CD4-positive, alpha-beta memory T cell (primary cell): ENCODE data around the gene PPP1R3G. TPM values are rescaled to one million over a fixed set of nuclear protein-coding genes. Genes with fewer than 3 reads are reported as not detected.

Experiments used
- CTCF ChIA-PET: fragments of 350-600 bp; sonication (Branson Sonifier 250); formaldehyde crosslinking; loops from one replicate; lab custom pipeline; 2021; ENCODE audit warnings: inconsistent platforms; ENCODE audit not compliant: partially characterized antibody; lab: Charles Lee
- POLR2A ChIA-PET: fragments of 350-600 bp; sonication (Branson Sonifier 250); formaldehyde crosslinking; loops from one replicate; lab custom pipeline; 2021; ENCODE audit not compliant: partially characterized antibody; lab: Charles Lee
- DNase-seq, 5 donors: peaks; one replicate each; pipeline versions ENCODE4 v3.0.0 to v3.0.0-alpha.2; 2020 to 2022; ENCODE audit warnings: mixed read lengths in 1 of 5
- H3K27ac ChIP-seq: one replicate; pipeline ENCODE4 v1.7.0; 2013; ENCODE audit warnings: low read depth, low read length
- H3K27me3 ChIP-seq: 2 replicates; pipeline ENCODE4 v1.7.0; 2013; ENCODE audit warnings: mild to moderate bottlenecking, low read length, moderate library complexity; ENCODE audit not compliant: insufficient read depth
- H3K36me3 ChIP-seq: 2 replicates; pipeline ENCODE4 v1.7.0; 2013; ENCODE audit warnings: mild to moderate bottlenecking, low read length, moderate library complexity; ENCODE audit not compliant: insufficient read depth
- H3K4me1 ChIP-seq: 2 replicates; pipeline ENCODE4 v1.7.0; 2013; ENCODE audit warnings: mild to moderate bottlenecking, low read length, moderate library complexity; ENCODE audit not compliant: insufficient read depth
- H3K4me3 ChIP-seq, 2 donors: one replicate each; pipeline ENCODE4 v1.7.0; 2013; ENCODE audit warnings: low read length in 2 of 2, mild to moderate bottlenecking in 1 of 2
- H3K9me3 ChIP-seq, 2 donors: one replicate each; pipeline ENCODE4 v1.7.0; 2013; ENCODE audit warnings: low read length in 2 of 2, control low read depth in 1 of 2; ENCODE audit not compliant: control insufficient read depth in 1 of 2
- H3K27ac Mint-ChIP-seq, 7 donors: one replicate each; pipeline ENCODE4 v1.8.0; 2020 to 2021; ENCODE audit warnings: mixed read lengths in 7 of 7, mild to moderate bottlenecking in 6 of 7, inconsistent platforms in 3 of 7, moderate library complexity in 3 of 7
- H3K27me3 Mint-ChIP-seq, 2 donors: one replicate each; pipeline ENCODE4 v1.8.0; 2020 to 2021; ENCODE audit warnings: mixed read lengths in 2 of 2
- H3K36me3 Mint-ChIP-seq, 2 donors: one replicate each; pipeline ENCODE4 v1.8.0; 2020 to 2021; ENCODE audit warnings: mixed read lengths in 2 of 2, inconsistent platforms in 1 of 2, mild to moderate bottlenecking in 1 of 2
- H3K4me1 Mint-ChIP-seq, 4 donors: one replicate each; pipeline ENCODE4 v1.8.0; 2020 to 2021; ENCODE audit warnings: mixed read lengths in 4 of 4, mild to moderate bottlenecking in 1 of 4
- H3K4me3 Mint-ChIP-seq, 8 donors: one replicate each; pipeline ENCODE4 v1.8.0; 2020 to 2021; ENCODE audit warnings: mixed read lengths in 8 of 8, mild to moderate bottlenecking in 7 of 8, moderate library complexity in 6 of 8, inconsistent platforms in 3 of 8
- H3K9me3 Mint-ChIP-seq, 8 donors: one replicate each; pipeline ENCODE4 v1.8.0; 2020 to 2021; ENCODE audit warnings: mixed read lengths in 8 of 8, mild to moderate bottlenecking in 5 of 8, inconsistent platforms in 3 of 8, moderate library complexity in 1 of 8
- intact Hi-C: fragments of 100-400 bp; cut with micrococcal nuclease; formaldehyde crosslinking; loops from one replicate; pipeline ENCODE4 v1.15.1; 2023
- polyA plus RNA-seq, 2 donors: library from polyadenylated mRNA; unstranded; fragments of 300-500 nt; fragmentation: Illumina TruSeq; gene quantifications; one replicate each; pipeline ENCODE4 v1.2.3, GENCODE V29; 2021
- total RNA-seq, 2 experiments: library from RNA; stranded (reverse); gene quantifications; one replicate each; pipeline ENCODE4 v1.2.3, GENCODE V29; 2021

The PPP1R3G gene
- total RNA-seq (not detected), polyA plus RNA-seq (not detected)

- H3K36me3 ChIP-seq, result no peaks in the 10 kb centered on the region
- Mint-ChIP-seq H3K27me3 (peaks cover 23 to 30% of the 10 kb centered on the region in 2 donors), H3K36me3 (no peaks in the 10 kb centered on the region), H3K9me3 (no peaks in the 10 kb centered on the region), H3K4me1 (peaks cover 0 to 12% (median 2%) of the 10 kb centered on the region in 4 donors), H3K27ac (no peak within 1 kb of the TSS), H3K4me3 (no peak within 1 kb of the TSS)
- ChIA-PET CTCF (no interaction called here), POLR2A (no interaction called here)
- DNase-seq, result no peak
- no peaks in the 10 kb centered on the region for H3K27me3 ChIP-seq
- no peaks in the 10 kb centered on the region for H3K4me1 ChIP-seq
- intact Hi-C loops, result no loop called here
- H3K4me3 ChIP-seq, result no peak within 1 kb of the TSS
- H3K27ac ChIP-seq, result no peak within 1 kb of the TSS
- H3K9me3 ChIP-seq, result no peaks in the 10 kb centered on the region
These were observed at the start of gene PPP1R3G for GRCh38 chr6:5084781-5085647. Gene PPP1R3G, plus strand, starts transcription at chr6:5085341. Its CDS starts 145 bp downstream, at chr6:5085486.

GRCh38 chr6:5036269-5036668 lies 48.9 kb upstream of the PPP1R3G start:
- DNase-seq, result no peak
- no peaks in the 10 kb centered on the region for H3K27me3 ChIP-seq
- no peaks in the 10 kb centered on the region for H3K27me3 Mint-ChIP-seq
- no peaks in the 10 kb centered on the region for H3K36me3 ChIP-seq
- H3K27ac Mint-ChIP-seq, result no peak overlapping the region
- no peak overlapping the region for H3K4me3 Mint-ChIP-seq
- H3K4me3 ChIP-seq, result no peak overlapping the region
- H3K27ac ChIP-seq, result no peak overlapping the region
- H3K9me3 ChIP-seq, result no peaks in the 10 kb centered on the region
- ChIA-PET CTCF (no interaction called here), POLR2A (no interaction called here)
- H3K9me3 Mint-ChIP-seq, result peaks cover 0 to 2% (median 0%) of the 10 kb centered on the region in 8 donors
- no peaks in the 10 kb centered on the region for H3K4me1 ChIP-seq
- peaks cover 0 to 1% (median 0%) of the 10 kb centered on the region in 4 donors for H3K4me1 Mint-ChIP-seq
- intact Hi-C loops, result no loop called here
- no peaks in the 10 kb centered on the region for H3K36me3 Mint-ChIP-seq

- Histone ChIP-seq H3K4me3 (no peak overlapping the region), H3K27me3 (no peaks in the 10 kb centered on the region), H3K27ac (no peak overlapping the region), H3K36me3 (no peaks in the 10 kb centered on the region), H3K9me3 (no peaks in the 10 kb centered on the region), H3K4me1 (no peaks in the 10 kb centered on the region)
- peaks cover 0 to 3% of the 10 kb centered on the region in 2 donors for H3K27me3 Mint-ChIP-seq
- H3K4me1 Mint-ChIP-seq, result no peaks in the 10 kb centered on the region
- ChIA-PET POLR2A (no interaction called here), CTCF (no interaction called here)
- no peak overlapping the region for H3K27ac Mint-ChIP-seq
- intact Hi-C loops, result no loop called here
- no peak overlapping the region for H3K4me3 Mint-ChIP-seq
- no peak for DNase-seq
- peaks cover 7 to 25% of the 10 kb centered on the region in 2 donors for H3K36me3 Mint-ChIP-seq
- H3K9me3 Mint-ChIP-seq, result peaks cover 0 to 6% (median 0%) of the 10 kb centered on the region in 8 donors
These were observed 43.2 kb upstream of the PPP1R3G start for GRCh38 chr6:5041955-5042354.

GRCh38 chr6:5042436-5042835 lies 42.7 kb upstream of the PPP1R3G start:
- H3K9me3 ChIP-seq, result no peaks in the 10 kb centered on the region
- Mint-ChIP-seq H3K4me1 (no peaks in the 10 kb centered on the region), H3K9me3 (peaks cover 0 to 9% (median 1%) of the 10 kb centered on the region in 8 donors), H3K36me3 (peaks cover 7 to 27% of the 10 kb centered on the region in 2 donors), H3K4me3 (no peak overlapping the region), H3K27me3 (peaks cover 0 to 3% of the 10 kb centered on the region in 2 donors), H3K27ac (no peak overlapping the region)
- no peak overlapping the region for H3K4me3 ChIP-seq
- POLR2A ChIA-PET, result interaction anchor here (0.5 kb wide), 1 partner anchor 855 kb away, joined by 3 read pairs; no protein-coding TSS in a partner anchor
- CTCF ChIA-PET, result no interaction called here
- intact Hi-C loops, result no loop called here
- no peaks in the 10 kb centered on the region for H3K27me3 ChIP-seq
- H3K4me1 ChIP-seq, result no peaks in the 10 kb centered on the region
- no peak overlapping the region for H3K27ac ChIP-seq
- no peaks in the 10 kb centered on the region for H3K36me3 ChIP-seq
- no peak for DNase-seq

GRCh38 chr6:5044866-5045265 lies 40.3 kb upstream of the PPP1R3G start:
- Mint-ChIP-seq H3K4me1 (no peaks in the 10 kb centered on the region), H3K27me3 (peaks cover 3 to 5% of the 10 kb centered on the region in 2 donors), H3K9me3 (peaks cover 4 to 22% (median 18%) of the 10 kb centered on the region in 8 donors), H3K27ac (no peak overlapping the region), H3K4me3 (no peak overlapping the region), H3K36me3 (peaks cover 7 to 33% of the 10 kb centered on the region in 2 donors)
- H3K4me1 ChIP-seq, result no peaks in the 10 kb centered on the region
- CTCF ChIA-PET, result interaction anchor here (2.2 kb wide), 1 partner anchor 14 kb away, joined by 9 read pairs; no protein-coding TSS in a partner anchor
- no peaks in the 10 kb centered on the region for H3K36me3 ChIP-seq
- no peak overlapping the region for H3K4me3 ChIP-seq
- POLR2A ChIA-PET, result no interaction called here
- no peak overlapping the region for H3K27ac ChIP-seq
- intact Hi-C loops, result no loop called here
- H3K27me3 ChIP-seq, result no peaks in the 10 kb centered on the region
- H3K9me3 ChIP-seq, result no peaks in the 10 kb centered on the region
- DNase-seq, result no peak

- ChIA-PET POLR2A (no interaction called here), CTCF (interaction anchor here (2.2 kb wide), 1 partner anchor 15 kb away, joined by 9 read pairs; no protein-coding TSS in a partner anchor)
- Histone ChIP-seq H3K36me3 (no peaks in the 10 kb centered on the region), H3K4me3 (no peak overlapping the region), H3K27ac (no peak overlapping the region), H3K27me3 (no peaks in the 10 kb centered on the region), H3K9me3 (no peaks in the 10 kb centered on the region), H3K4me1 (no peaks in the 10 kb centered on the region)
- peaks cover 7 to 33% of the 10 kb centered on the region in 2 donors for H3K36me3 Mint-ChIP-seq
- intact Hi-C loops, result no loop called here
- H3K27ac Mint-ChIP-seq, result no peak overlapping the region
- H3K4me3 Mint-ChIP-seq, result no peak overlapping the region
- DNase-seq, result no peak
- no peaks in the 10 kb centered on the region for H3K4me1 Mint-ChIP-seq
- peaks cover 3 to 5% of the 10 kb centered on the region in 2 donors for H3K27me3 Mint-ChIP-seq
- H3K9me3 Mint-ChIP-seq, result peaks cover 4 to 28% (median 24%) of the 10 kb centered on the region in 8 donors
These were observed 39.7 kb upstream of the PPP1R3G start for GRCh38 chr6:5045416-5045815.

GRCh38 chr6:5046430-5046829 lies 38.7 kb upstream of the PPP1R3G start:
- Histone ChIP-seq H3K27me3 (no peaks in the 10 kb centered on the region), H3K36me3 (no peaks in the 10 kb centered on the region), H3K27ac (no peak overlapping the region), H3K4me1 (no peaks in the 10 kb centered on the region), H3K4me3 (no peak overlapping the region), H3K9me3 (peaks cover 0 to 6% of the 10 kb centered on the region in 2 donors)
- Mint-ChIP-seq H3K36me3 (peaks cover 7 to 41% of the 10 kb centered on the region in 2 donors), H3K4me3 (no peak overlapping the region), H3K27me3 (peaks cover 3 to 5% of the 10 kb centered on the region in 2 donors), H3K27ac (no peak overlapping the region), H3K4me1 (no peaks in the 10 kb centered on the region), H3K9me3 (peaks cover 4 to 38% (median 34%) of the 10 kb centered on the region in 8 donors)
- ChIA-PET CTCF (no interaction called here), POLR2A (no interaction called here)
- DNase-seq, result no peak
- intact Hi-C loops, result no loop called here
